GM18907 (cell line): Measurements from ENCODE around the gene TLE4.
"Not testable (repeated sequence)": the region's sequence is repeated elsewhere in the genome, so short reads cannot be mapped to it uniquely, and the experiment has no call there.

ENCODE experiments used
- ATAC-seq: cut with Tn5 transposase; IDR thresholded peaks from one replicate; pipeline ENCODE4 v1.9.1; 2021; ENCODE audit warnings: mild to moderate bottlenecking, moderate library complexity; ENCODE audit not compliant: unreplicated experiment

Gene TLE4

DNA sequence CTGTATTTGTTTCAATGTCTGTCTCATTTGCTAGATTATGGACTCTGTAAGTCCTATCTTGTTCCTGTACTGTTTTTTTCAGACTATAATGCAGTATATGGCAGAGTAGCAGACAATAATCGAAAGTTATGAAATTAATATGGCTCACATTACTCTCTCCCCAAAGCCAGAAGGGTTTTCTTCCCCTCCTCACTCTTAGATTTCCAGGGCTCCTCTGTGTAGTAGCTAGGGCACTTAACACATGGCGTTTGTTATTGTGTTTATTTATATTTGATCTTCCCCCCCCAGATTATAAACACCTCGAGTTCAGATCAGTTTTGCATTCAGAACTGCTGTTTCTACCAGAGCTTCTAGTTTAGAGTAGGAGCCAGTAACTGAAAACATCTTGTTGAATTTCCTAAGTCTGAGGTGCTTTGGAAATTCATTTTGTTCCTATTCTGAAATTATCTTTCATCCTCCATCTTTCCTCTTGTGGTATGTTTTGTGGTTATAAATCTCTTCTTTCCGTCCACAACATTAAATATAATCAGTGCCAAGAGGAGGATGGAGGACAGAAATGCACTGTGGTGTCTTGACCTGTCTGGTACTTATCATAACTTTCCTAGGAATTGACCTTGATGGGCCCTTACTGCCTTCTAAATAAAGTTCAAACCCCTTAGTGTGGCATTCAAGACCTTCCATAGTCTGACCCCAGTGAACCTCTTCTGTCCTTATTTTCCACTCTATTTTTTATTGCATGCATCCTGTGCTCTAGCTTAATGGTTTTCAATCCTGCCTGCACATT is 27.0 kb downstream of the TLE4 start:
- no peak for ATAC-seq

DNA sequence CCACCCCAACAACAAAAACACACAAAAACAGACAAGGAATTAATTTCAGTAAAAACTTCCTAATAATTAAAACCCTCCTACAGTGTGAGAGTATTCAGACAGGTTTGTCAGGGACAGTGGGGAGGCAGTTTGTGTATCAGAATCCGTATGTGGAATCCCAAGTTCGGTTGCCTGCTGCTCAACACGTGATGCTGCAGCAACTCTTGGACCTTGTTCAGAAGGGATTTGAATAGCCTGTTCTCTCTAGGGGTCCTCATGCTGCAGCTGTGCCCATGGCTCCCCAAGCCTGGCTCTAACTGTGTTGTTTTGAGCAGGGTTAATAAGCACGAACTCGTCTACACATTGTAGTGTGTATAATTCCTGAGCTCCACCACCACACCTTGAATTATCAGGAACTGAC is 28.7 kb downstream of the TLE4 start:
- no peak for ATAC-seq

DNA sequence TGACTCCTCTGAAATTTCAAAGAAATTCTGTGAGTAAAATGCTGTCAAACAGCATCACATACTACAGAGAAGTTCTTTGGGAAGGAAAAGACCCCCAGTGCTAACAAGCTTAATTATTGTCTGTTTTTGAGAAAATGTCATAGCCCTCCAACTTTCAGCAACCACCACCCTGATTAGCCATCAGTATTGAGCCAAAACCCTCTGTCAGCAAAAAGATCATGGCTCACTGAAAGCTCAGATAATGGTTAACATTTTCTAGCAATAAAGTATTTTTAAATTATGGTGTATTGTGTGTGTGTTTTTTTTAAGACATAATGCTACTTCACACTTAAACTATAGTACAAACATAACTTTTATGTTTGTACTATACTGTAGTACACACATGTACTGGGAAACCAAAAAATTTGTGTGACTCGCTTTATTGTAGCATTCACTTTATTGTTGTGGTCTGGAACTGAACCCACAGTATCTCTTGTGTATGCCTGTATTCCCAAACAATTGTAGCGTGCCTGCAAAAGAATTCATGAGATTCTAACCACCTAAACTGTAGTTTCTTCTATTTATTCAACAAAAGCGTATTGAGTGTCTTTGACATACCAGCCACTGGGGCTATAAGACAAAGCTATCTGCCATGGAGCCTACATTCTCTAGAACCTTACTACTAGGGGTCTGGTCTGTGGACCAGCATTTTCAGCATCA is 31.6 kb downstream of the TLE4 start:
- ATAC-seq, result no peak

DNA sequence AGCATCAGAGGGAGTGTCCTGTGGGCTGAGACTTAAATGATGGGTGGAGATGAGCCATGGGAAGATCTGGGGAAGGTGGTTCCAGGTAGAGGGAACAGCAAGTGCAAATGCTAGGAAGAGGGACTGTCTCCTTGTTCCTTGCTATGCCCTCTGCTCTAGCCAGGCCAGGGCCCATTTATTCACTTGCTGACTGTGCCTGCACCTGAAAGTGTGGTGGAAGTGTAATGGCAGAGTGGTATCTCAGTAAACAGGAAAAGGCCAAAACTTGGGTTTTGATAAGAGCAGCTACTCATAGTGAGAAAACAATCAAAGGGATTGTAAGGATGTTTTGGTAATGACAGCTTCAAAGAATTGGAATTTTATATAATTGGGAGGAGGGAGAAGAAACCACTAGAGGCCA is 32.4 kb downstream of the TLE4 start:
- ATAC-seq, result no peak

- ATAC-seq, result no peak
These were observed 33.3 kb downstream of the TLE4 start for GRCh38 chr9:79604921-79605562.

GRCh38 chr9:79606529-79606928 is 34.8 kb downstream of the TLE4 start:
- not testable (repeated sequence) for ATAC-seq

- no peak for ATAC-seq
These were observed 37.8 kb downstream of the TLE4 start for GRCh38 chr9:79609468-79610018.

GRCh38 chr9:79610019-79610631 is 38.4 kb downstream of the TLE4 start:
- ATAC-seq, result no peak

DNA sequence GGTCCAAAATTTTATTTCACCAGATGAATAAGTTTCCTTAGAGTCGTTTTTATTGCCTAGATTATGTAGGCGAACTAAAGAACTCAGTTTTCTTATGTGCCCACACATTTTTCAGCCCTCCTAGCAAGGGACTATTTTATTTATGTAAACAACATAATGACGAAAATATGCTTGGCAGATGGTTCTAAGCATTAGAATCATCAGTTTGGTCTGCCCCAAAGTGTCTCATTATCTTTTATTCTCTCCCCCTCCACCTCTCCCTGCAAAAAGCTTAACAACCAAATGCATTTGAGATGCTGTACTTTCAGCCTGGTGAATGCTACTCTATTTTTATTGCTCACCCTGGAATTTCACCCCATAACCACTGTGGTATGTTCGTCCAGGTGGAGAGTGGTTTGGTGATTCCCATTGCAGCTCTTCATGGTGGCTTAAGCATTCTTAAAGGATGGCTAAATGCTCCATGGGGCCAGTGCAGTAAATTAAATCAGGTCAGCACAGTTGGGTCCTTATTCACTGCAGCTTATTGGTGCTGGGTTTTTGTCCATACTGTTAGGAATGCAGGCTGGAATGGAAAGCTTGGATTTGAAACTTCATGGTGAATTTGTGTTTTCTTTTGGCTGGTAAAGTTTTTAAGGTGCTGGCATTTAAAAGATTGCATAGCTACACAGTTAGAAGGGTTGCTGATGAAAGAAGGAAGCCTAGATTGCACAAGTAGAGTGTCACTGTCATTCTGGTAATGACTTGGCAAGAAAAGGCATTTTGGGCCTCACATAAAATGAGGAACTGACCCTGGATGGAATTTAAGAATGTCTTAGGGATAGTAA is 39.2 kb downstream of the TLE4 start:
- peak; percentile 82 for ATAC-seq

DNA sequence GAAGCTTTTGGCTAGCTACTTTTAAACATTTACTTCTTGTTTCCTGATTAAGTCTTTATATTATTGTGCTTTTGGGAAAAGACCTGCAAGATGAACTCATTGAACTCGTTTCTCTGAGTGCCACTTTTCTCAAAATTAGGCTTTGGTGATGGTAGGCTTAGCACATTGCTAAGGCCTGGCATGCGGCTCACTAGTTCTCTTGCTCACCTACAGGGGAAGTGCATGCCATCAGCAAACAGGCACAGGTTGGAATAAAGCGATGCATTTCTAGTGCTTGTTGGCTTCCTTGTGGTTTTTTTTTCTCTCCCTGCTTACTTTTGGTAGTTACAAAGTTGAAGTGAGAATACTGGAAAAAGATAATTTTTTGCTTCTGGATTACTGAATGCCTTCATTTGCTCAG is 41.4 kb downstream of the TLE4 start:
- ATAC-seq, result no peak

DNA sequence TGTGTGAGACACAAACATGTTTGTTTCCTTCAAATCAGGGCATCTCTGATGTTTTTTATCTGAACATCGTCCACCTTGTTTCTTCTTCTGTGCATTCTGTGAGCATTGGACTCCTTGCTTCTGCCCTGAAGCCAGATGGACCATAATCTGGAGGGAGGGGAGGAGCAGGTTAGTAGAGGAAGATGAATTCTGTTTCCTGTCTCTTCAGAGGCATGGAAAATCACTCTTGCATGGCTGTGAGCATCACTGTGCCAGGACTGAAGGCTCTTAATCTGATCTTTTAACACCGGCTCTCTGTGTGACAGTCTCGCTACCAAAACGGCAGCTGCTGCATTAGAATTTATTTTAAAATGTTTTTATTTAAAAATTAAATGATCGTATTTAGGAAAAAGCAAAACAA is 43.3 kb downstream of the TLE4 start:
- ATAC-seq, result no peak

GRCh38 chr9:79616013-79616412 is 44.2 kb downstream of the TLE4 start:
- no peak for ATAC-seq

- no peak for ATAC-seq
These were observed 45.2 kb downstream of the TLE4 start for GRCh38 chr9:79616971-79617370.

- ATAC-seq, result no peak
These were observed 45.6 kb downstream of the TLE4 start for GRCh38 chr9:79617395-79617794.

DNA sequence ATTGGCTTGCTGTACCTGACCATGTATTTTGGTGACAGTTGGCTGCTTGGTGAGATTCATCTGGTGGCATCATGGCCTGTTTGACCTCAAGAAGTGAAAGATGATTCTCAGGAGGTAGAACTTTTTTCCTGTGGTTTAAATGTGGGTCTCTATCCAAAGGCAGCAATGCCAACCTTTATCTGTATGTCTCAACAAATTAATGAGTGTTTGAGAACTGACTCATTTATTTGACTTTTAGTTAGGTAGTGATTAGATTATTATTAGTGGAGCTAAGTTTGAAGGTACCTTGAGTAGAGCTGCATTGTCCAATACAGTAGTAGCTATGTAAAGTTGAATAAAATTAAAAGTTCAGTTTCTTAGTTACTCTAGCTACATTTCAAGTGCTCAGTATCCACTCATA is 48.2 kb downstream of the TLE4 start:
- no peak for ATAC-seq

DNA sequence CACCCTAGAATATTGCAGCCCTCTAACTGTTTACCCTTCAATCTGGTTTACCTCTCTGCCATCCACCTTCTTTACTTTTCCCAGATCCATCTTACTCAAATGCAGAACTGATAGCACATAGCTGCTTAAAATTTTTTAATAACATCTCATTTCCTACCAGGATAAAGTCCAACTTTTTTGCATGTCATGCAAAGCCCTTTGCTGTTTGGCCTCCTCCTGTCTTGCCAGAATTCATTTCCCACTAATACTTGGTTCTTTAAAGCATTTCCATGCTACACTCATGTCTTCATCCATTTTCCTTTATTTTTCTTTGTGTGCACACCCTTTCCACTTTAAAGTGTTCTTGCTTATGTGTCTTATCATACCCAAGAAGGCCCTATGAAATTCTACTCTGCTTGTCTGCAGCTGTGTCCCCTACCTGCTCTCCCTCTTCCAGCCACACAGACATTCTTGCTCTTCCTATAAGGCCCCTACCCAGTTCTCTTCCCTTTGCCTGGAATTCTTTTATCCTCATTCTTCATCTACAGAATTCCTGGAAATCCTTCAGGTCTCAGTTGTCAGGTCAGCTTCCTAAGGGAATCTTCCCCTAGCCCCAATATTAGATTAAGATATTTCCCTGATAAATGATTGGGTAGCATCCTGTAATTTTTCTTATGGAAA is 50.3 kb downstream of the TLE4 start:
- ATAC-seq, result no peak

DNA sequence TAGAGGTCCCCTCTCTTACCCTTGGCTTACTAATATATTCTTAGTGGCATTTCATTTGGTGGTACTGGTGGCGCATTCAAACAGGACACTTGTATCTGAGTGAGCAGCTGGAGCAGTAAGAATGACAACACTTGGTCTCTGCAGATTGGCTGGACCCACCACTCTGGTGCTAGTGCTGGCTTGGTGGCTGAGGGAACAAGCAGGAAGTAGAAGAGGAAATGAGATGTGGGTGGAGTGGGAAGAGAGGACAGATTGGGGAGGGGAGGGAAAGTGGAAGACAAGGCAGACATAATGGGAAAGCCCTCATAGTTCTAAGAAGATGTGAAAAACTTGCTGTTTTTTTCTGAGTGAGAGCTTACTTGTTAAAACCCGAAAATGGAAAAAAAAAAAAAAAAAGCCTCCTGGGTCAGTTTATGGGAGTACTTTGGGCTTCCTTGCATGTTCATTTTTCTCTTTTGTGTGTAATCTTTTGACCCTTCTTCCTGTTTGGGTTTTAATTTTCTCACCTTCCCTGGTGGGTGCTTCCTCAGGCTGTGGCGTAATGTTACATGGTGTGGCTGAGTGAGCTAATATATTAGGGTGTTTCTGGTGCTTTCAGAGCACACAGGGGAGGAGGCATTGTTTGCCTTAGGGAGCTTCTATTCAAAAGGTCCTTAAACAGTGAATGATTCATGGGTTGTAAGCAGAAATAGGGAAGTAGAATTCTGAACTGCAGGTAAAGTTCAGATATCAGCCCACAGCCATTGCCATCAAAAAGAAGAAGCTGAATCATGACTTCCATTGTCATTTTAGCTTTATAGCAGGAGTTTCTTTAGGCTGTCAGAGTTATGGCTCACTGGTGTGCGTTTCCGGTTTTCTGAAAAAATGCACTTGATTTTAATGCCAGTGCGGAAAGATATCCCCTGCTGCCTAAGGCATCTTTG is 52.3 kb downstream of the TLE4 start:
- ATAC-seq, result peak; percentile 96

DNA sequence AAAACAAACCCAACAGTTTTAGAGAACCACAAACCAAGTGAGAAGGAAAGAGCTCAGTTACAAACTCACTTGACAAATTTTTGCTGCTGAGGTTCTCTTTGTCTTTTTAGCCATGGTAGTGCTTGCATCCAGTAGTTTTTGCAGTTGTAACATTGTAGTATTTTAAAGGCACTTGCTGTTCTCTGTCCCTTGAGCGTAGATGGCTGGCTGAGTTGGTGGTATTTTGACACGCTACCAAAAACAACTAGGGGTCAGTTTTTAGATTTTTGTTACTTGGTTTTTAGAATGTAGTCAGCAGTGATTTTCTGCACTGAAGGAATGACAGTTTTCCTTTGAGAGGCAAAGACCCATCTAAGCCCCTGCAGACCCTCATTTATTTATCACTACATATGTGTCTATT is 58.0 kb downstream of the TLE4 start:
- no peak for ATAC-seq
